HG02973 (cell line): Measurements from ENCODE around the gene VPS8.
"Not testable (repeated sequence)": the region's sequence is repeated elsewhere in the genome, so short reads cannot be mapped to it uniquely, and the experiment has no call there.

Experiments used
- ATAC-seq: cut with Tn5 transposase; IDR thresholded peaks from one replicate; pipeline ENCODE4 v1.9.1; 2021; ENCODE audit warnings: moderate library complexity; ENCODE audit not compliant: unreplicated experiment

VPS8 gene

DNA sequence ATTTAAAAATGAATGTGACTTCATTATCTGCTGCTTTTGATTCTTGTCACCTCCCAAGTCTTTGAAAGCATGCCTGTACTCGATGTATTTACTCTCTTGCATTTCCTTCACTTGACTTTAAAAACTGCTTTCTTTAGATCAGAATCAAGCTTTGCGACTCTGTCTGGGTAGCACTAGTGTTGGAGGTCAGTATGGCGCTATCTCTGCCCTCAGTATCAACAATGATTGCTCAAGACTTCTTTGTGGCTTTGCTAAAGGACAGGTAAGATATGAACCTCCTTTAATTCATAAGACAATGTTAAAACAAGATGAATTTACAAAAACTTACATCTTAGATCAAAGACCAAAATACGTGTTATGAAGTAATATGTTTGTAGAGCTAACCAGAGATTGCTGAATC lies 37.0 kb downstream of the VPS8 start:
- no peak for ATAC-seq

DNA sequence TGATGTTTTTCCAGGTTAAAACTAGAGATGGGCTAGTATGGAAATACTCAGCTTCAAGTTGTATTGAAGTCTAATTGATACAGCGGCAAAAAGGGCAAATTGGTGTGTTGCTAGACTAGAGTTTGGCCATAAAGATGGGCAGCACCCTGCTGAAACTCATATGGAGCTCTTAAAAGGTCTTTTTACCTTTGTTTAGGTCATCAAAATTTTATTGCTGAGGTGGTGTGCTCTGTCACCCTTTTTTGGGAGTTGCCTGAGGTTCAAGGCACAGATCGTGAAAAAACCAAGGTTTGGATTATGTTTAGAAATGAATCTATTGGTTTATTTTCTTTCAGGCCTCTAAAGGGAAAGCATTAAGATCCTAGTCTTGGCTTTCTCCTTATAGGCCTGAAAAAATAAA lies 38.2 kb downstream of the VPS8 start:
- ATAC-seq, result no peak

DNA sequence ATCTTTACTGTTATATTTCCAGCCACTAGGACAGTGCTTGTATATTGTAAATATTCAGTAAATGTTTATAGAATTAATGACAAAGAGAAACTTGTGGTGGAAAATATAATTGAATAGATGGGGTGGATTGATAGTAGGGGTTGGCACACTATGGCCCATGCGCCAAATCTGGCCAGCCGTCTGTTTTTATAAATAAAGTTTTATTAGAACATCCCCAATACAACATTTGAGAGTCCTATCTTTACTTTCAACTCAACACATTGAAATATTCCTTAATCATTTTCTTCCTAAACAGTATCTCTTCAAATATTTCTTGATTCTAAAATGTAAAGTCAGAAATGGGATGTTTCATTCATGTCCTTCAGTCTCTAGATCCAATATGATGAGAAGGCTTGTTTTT lies 45.1 kb downstream of the VPS8 start:
- ATAC-seq, result no peak

DNA sequence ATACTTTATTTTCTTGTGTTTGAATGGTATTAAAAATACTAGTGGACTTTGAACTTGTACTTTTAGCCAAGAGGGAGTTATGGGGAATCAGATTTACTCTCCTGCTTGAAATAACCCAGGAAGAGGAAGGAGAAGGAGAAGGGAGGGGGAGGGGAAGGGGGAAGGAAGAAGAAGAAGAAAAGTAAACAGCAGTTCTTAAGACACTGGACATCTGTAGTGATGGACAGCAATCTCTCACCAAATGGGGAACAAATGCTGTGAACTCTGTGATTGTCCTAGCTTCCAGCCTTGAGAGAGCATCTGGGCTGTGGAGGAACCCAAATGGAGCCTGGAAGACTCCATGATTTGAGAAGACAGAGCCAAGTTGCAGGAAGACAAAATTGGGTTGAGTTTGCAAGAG lies 52.0 kb downstream of the VPS8 start:
- no peak for ATAC-seq

DNA sequence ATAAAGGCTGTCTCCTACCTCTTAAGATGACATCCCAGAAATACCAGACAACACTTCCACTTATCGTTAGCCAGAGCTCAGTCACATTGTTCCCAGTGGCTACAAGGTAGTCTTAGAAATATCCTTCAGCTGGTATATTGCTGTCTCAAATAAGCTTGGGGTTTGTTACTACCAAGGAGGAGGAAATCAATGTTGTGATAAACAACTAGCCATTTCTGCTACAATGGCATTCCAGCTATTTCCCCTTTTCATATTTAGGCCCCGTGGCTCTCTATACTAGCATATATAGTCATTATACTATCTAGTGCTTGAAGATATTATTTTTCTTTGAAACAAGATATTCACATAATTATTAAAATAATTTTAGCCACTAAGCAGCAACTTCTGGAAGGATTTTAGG lies 56.5 kb downstream of the VPS8 start:
- no peak for ATAC-seq

GRCh38 chr3:184872200-184872599 lies 60.2 kb downstream of the VPS8 start:
- no peak for ATAC-seq

GRCh38 chr3:184873141-184873540 lies 61.2 kb downstream of the VPS8 start:
- ATAC-seq, result no peak

DNA sequence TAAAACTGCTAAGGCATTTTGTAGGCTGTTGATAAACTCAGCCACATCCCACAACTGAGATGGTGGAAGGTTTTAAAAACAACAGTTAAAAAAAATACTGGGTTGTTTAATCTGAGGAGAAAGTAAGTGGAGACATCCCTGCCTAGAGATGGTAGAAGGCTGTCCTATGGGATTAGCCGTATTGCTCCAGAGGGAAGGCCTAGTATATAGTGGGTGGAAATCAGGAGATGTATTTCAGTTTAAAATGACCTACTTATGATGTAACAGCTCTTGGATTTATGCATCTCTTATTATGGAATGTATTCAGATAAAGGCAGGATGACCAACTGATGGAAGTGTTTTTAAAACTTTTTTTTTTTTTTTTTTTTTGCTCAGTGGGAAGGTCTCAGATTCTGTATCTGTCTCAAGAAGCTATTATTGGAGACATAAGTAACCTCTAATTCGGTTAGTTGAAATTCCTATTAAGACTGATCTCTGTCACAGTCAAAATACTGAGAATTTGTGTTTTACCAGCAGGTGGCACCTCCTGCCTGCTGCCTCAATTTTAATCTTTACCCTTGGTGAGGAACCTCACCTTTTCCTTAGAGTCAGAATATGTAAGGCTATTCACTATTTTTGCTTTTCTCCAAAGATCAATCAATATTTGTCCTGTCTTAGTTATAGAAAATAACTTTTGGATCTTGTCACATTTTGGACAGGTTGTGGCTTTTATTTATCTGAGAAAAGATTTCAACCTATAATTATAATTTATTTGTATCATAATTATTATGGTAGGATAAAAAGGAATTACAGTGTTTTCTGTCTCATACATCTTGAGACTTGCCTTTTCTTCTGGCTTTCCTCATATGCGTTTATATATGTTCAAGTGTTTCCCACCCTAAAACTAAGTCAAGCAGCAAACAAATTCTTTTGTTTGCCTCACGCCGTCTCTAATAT lies 63.0 kb downstream of the VPS8 start:
- ATAC-seq, result no peak

DNA sequence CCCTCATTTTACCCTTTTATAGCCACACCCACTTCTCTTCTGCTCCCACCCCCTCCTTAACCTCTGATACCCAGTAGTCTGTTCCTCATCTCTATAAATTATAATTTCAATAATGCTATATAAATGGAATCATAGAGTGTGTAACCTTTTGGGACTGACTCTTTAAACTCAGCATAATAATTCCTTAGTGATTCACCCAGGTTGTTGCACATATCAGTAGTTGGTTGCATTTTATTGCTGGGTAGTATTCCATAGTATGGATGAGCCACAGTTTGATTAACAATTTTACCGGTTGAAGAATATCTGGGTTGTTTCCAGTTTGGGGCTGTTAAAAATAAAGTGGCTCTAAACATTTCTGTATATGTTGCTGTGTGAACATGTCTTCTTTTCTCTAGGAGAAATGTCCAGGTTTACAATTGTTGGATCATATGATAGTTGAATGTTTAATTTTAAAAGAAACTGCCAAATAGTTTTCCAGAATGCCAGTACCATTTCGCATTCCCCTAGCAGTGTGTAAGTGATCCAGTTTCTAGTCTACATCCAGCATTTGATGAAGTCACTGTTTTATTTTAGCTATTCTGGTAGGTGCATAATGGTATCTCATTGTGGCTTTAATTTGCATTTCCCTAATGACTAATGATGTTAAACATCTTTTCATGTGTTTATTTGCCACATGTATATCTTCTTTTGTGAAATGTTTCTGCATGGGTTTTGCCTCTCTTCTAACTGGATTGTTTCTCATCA lies 68.5 kb downstream of the VPS8 start:
- no peak for ATAC-seq

- peak; percentile 93 for ATAC-seq
Measured at GRCh38 chr3:184884359-184885017, 72.5 kb downstream of the VPS8 start.

- ATAC-seq, result no peak
Measured at GRCh38 chr3:184885112-184885511, 73.1 kb downstream of the VPS8 start.

DNA sequence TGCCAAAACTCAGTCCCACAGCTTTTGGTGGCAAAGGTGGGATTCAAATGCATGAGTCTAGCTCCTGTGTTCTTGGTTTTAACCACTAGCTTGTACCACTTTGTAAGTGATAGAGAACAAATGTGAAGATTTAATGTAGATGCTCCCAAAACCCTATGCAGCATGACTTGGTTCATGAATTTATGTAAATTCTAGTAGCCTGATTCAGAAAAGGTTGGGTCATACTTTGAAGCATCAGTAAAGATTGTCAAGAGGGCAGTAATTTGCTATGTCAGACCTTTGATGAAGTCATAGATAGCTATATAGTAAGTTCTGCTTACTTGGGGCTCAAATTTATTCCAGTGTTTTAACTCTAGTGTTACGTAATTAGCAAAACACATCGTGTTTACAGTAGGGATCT lies 75.6 kb downstream of the VPS8 start:
- no peak for ATAC-seq

GRCh38 chr3:184889312-184889904 lies 77.4 kb downstream of the VPS8 start:
- ATAC-seq, result no peak

GRCh38 chr3:184894051-184894450 lies 82.1 kb downstream of the VPS8 start:
- no peak for ATAC-seq

GRCh38 chr3:184895350-184895749 lies 83.4 kb downstream of the VPS8 start:
- ATAC-seq, result no peak

DNA sequence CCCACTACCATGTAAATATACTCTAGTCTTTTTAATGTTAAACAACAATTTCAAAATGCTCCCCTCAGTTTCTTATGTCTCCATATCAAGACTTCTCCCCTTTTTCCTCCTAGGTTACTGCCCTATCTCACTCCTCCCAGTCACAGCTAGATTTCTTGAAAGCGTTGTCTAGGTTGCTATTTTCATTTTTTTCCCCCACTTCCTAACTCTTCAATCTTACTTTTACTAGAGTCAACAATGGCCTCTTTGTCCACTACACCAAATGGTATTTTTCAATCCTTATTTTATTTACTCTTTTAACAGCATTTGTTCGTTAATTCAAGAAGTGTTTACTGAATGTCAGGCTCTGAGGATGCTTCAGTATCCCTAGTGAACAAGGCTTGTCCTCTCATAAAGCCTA lies 84.4 kb downstream of the VPS8 start:
- no peak for ATAC-seq

DNA sequence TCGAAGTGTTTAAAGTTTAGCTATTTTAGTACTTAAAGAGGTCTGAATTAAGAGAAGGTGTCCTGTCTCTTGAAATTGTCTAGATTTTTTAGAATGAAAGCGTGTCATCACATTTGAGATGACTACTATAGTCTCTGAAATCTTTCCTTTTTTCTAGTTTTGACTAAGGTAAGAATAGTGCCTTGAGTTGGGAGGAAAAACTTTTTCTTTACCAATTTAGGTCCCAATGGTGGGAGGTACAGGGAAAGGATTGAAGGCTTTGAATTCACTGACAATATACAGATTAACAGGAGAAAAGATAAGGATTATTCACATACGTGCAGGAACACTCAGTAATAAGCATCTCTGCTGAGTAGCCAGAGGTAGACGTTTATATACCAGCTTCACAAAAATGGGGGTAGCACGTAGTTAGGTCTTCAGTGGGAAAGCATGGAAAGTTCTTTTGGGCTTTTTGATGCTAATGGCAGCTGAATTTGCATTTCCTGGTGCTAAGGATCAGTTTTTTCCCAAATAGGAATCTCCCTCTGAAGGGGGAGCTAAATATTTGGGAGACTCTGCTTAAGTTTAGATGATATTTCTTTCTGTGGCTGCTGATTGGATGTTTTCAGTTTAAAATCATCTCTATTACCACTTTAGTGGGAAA lies 88.1 kb downstream of the VPS8 start:
- ATAC-seq, result no peak

DNA sequence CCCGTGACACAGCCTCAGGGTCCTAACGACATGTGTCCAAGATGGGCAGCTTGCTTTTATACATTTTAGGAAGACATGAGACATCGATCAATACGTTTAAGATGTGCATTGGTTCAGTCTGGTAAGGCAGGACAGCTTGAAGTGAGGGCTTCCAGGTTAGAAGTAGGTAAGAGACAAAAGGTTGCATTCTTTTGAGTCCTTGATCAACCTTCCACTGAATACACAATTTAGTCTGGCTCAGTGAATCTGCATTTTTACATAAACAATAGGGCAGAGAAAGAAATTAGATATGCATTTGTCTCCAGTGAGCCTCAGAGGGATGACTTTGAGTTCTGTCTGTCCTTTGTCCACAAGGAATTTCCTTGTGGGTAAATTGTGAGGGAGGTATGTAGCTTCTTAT lies 95.1 kb downstream of the VPS8 start:
- ATAC-seq, result not testable (repeated sequence)

DNA sequence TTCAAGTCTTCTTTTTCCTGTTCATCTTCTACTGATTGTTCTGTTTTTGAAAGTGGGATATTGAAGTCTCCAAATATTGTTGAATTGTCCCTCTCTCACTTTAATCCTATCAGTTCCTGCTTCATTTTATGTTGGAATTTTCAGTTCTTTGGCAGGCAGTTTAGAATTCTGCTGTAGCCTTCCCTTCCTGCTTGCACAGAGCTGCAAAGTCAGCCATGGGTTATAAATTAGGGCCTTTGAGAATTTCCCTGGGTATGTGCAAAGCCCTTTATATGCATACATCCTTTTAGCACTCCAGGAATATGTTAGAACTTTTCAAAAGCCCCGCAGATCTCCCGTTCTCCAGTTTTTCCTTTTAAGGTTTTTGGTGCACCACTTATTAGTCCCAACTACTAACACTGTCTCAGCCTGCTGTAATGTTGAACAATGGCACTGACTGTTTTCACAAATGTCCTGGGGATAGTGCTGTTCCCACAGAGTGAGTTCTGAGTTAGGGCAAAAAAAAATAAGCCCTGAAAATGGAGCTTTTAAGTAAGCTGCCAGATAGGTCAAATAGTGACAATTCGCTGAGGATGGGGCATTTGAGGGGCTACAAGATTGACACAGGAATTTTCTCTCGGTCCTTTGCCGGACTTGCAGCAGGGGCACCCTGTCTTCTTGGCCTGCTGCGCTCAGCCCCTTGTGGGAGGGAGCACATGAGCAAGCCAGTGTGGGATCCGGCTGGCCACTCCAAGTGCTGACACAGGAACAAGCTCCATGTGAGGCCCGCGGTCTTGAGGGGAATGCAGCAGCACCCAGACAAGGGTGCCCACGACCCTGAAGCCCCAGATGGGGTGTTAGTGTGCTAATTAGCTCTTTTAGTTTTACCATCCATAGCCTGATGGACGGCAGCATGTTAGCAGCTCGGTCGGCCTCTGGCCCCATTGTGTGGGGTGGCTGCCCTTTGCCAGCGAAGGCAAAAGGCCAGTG lies 96.0 kb downstream of the VPS8 start:
- ATAC-seq, result no peak

DNA sequence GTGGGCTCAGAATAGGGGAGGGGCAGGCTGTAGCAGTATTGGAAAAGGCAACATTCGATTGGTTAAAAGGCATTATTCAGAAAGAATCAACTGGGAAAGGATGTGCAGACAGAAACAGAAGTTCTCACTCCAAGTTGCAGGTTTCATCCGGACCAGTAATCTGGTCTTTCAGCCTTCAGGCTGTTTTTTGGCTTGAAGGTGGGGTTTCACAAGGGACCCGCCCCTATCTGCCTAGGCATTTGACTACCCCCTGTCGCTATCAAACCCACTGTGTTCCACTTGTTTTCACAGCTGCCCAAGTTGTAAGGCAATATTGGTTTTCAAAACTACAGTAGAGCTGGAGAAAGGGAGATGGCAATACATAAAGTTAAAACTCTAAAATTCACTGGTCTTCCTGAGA lies 96.9 kb downstream of the VPS8 start:
- no peak for ATAC-seq
